ENCODE data around the gene RYK.
"Not testable (repeated sequence)": the region's sequence is repeated elsewhere in the genome, so short reads cannot be mapped to it uniquely, and the experiment has no call there.

Gene RYK

DNA sequence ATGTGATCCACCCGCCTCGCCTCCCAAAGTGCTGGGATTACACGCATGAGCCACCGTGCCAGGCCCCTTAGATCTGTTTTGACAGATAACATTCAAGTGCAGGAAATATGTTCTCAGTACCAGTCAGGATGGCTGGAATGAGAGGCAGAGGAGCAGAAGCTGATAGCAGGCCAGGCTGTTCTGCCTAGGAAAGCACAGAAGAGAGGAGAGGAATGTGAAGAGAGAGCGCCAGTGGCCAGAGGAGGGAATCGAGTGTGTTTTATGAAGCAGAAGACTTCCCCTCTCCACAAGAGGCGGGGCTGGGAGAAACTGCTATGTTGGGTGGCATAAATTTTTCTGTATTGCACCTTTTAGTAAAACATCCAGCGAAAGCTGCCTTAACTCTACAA lies 32.0 kb upstream of the RYK start:
- no peaks in the 10 kb centered on the region for H3K9me3 ChIP-seq
- no peak overlapping the region for H3K4me3 ChIP-seq (ENCODE audit: low read depth in 1 of 2, low read length in 1 of 2)
- no peaks in the 10 kb centered on the region for H3K4me1 ChIP-seq (ENCODE audit: control insufficient read depth in 1 of 2, insufficient read depth in 1 of 2, low read depth in 1 of 2, low read length in 1 of 2)
- no peak overlapping the region for H3K27ac ChIP-seq
- H3K36me3 ChIP-seq = no peaks in the 10 kb centered on the region
- no peak for TF ChIP-seq CTCF (IDR thresholded peaks at IDR 0.05)
- no peaks in the 10 kb centered on the region for H3K27me3 ChIP-seq

DNA sequence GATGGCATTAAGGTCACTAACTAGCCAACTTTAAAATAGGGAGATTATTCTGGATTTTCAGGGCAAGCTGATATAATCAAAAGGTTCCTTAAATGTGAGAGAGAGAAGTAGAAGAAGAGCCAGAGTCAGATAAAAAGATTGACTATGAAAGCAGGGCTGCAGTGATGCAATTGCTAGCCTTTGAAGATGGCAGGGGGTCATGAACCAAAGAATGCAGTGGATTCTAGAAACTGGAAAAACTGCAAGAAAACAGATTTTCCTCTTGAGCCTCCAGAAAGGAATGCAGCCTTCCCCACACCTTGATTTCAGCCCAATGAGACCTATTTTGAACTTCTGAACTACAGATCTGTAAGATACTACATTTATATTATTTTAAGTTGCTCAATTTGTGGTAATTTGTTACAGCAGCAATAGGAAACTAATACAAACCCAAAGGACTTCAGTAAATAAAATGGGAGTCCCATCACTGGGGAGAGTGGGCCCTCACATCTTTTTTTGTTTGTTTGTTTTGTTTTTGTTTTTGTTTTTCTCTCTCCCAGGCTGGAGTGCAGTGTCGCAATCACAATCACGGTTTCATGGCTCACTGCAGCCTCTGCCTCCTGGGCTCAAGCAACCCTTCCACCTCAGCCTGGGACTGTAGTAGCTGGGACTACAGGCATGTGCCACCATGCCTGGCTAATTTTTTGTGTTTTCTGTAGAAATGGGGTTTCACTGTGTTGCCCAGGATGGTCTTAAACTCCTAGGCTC lies 31.4 kb upstream of the RYK start:
- no peak overlapping the region for H3K4me3 ChIP-seq (ENCODE audit: low read depth in 1 of 2, low read length in 1 of 2)
- no peak for TF ChIP-seq CTCF (IDR thresholded peaks at IDR 0.05)

DNA sequence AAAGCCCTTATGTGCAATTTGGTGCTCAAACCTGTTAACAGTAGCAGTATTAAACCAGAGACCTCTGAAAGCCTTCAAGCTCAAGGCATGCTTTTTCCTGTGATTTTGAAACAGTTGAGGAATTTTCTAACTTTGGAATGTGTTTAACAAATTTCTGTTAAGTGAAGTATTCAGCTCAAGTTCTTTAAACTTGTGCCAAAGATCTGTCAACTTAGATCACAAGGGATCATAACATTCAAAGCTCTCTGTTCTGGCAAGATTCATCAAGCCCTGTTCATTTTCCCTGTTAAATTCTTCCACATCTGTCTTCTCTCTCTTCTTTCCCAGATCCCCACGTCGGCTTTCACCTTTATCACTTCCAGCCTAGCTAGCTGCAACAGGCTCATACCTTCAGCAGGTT lies 28.8 kb upstream of the RYK start:
- H3K4me1 ChIP-seq (ENCODE audit: control insufficient read depth in 1 of 2, insufficient read depth in 1 of 2, low read depth in 1 of 2, low read length in 1 of 2) = no peaks in the 10 kb centered on the region
- no peaks in the 10 kb centered on the region for H3K9me3 ChIP-seq
- peaks cover 9% of the 10 kb centered on the region for H3K27me3 ChIP-seq
- no peaks in the 10 kb centered on the region for H3K36me3 ChIP-seq
- no peak for TF ChIP-seq CTCF (IDR thresholded peaks at IDR 0.05)
- no peak overlapping the region for H3K27ac ChIP-seq
- H3K4me3 ChIP-seq (ENCODE audit: low read depth in 1 of 2, low read length in 1 of 2) = no peak overlapping the region

More for the DNA sequence above, 31.4 kb upstream of the RYK start:
- H3K27ac ChIP-seq = no peak overlapping the region
- no peaks in the 10 kb centered on the region for H3K9me3 ChIP-seq
- no peaks in the 10 kb centered on the region for H3K36me3 ChIP-seq
- no peaks in the 10 kb centered on the region for H3K27me3 ChIP-seq
- H3K4me1 ChIP-seq (ENCODE audit: control insufficient read depth in 1 of 2, insufficient read depth in 1 of 2, low read depth in 1 of 2, low read length in 1 of 2) = no peaks in the 10 kb centered on the region

DNA sequence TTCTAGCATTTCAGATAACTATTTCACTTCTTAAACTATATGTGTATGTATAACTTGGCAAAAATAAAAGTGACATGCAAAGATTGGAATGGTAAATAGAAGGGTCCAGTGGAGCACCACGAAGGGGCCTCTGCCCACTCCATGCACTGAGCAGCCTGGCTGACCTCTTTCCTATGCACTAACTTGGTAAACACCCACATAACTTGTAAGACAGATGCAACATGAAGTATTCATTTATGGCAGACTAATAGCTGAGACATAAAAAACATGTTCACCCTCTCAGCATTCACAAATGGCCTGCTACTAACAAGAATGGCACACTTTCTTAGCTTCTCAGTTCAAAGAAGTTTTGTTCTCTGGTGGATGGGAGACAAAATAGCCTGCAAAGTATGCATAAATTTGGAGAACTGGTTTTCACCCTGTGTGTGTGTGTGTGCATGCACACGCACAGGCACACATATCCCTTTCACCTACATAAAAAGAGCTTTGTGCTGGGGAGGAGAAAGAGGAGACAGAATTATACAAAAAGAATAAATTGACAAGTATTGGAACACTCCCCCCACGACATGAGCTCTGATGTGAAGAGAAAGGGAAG lies 26.5 kb upstream of the RYK start:
- Histone ChIP-seq H3K4me3 (ENCODE audit: low read depth in 1 of 2, low read length in 1 of 2) (no peak overlapping the region), H3K36me3 (no peaks in the 10 kb centered on the region), H3K4me1 (ENCODE audit: control insufficient read depth in 1 of 2, insufficient read depth in 1 of 2, low read depth in 1 of 2, low read length in 1 of 2) (no peaks in the 10 kb centered on the region), H3K9me3 (no peaks in the 10 kb centered on the region), H3K27ac (no peak overlapping the region), H3K27me3 (peaks cover 9% of the 10 kb centered on the region)
- no peak for TF ChIP-seq CTCF (IDR thresholded peaks at IDR 0.05)

- Histone ChIP-seq H3K27me3 (peaks cover 9% of the 10 kb centered on the region), H3K4me3 (ENCODE audit: low read depth in 1 of 2, low read length in 1 of 2) (no peak overlapping the region), H3K4me1 (ENCODE audit: control insufficient read depth in 1 of 2, insufficient read depth in 1 of 2, low read depth in 1 of 2, low read length in 1 of 2) (no peaks in the 10 kb centered on the region), H3K27ac (no peak overlapping the region), H3K36me3 (no peaks in the 10 kb centered on the region), H3K9me3 (no peaks in the 10 kb centered on the region)
- TF ChIP-seq CTCF (IDR thresholded peaks at IDR 0.05) = no peak
These were observed 25.4 kb upstream of the RYK start for GRCh38 chr3:134276086-134276485.

GRCh38 chr3:134275110-134275509 lies 24.5 kb upstream of the RYK start:
- H3K4me1 ChIP-seq (ENCODE audit: control insufficient read depth in 1 of 2, insufficient read depth in 1 of 2, low read depth in 1 of 2, low read length in 1 of 2); H3K36me3 ChIP-seq; H3K4me3 ChIP-seq (ENCODE audit: low read depth in 1 of 2, low read length in 1 of 2); H3K9me3 ChIP-seq; H3K27me3 ChIP-seq; H3K27ac ChIP-seq: not testable (repeated sequence)

All from neutrophil (primary cell).